ENCODE data around the gene FETUB. TPM values are rescaled to one million over a fixed set of nuclear protein-coding genes. Genes with fewer than 3 reads are reported as not detected.

FETUB gene
- total RNA-seq, 3 donors from 2014 or later: not detected

DNA sequence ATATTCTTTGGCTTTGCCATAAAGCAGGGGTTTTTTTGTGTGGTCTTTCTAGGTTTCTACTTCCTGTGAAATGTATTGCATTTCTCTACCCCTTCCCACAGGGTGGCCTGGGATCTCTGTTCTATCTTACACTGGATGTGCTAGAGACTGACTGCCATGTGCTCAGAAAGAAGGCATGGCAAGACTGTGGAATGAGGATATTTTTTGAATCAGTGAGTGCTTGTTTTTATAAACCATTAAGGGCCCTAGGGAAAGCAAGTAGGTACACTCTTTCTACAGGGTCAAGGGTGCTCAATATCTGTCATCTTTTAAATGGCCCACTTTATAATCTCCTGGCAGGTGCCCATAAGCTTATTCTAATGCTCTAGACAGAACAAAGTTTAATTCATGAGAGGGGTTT, 730 bp downstream of the FETUB start:
- TF ChIP-seq, protein P1, sequence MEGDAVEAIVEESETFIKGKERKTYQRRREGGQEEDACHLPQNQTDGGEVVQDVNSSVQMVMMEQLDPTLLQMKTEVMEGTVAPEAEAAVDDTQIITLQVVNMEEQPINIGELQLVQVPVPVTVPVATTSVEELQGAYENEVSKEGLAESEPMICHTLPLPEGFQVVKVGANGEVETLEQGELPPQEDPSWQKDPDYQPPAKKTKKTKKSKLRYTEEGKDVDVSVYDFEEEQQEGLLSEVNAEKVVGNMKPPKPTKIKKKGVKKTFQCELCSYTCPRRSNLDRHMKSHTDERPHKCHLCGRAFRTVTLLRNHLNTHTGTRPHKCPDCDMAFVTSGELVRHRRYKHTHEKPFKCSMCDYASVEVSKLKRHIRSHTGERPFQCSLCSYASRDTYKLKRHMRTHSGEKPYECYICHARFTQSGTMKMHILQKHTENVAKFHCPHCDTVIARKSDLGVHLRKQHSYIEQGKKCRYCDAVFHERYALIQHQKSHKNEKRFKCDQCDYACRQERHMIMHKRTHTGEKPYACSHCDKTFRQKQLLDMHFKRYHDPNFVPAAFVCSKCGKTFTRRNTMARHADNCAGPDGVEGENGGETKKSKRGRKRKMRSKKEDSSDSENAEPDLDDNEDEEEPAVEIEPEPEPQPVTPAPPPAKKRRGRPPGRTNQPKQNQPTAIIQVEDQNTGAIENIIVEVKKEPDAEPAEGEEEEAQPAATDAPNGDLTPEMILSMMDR (IDR thresholded peaks at IDR 0.05): no peak
- ATAC-seq: no peak
- no peak for DNase-seq
- Histone ChIP-seq H3K9me3 (no peaks in the 10 kb centered on the region), H3K36me3 (ENCODE audit: low read depth) (no peaks in the 10 kb centered on the region), H3K4me3 (no peak overlapping the region), H3K4me1 (ENCODE audit: low read depth) (peaks cover 9% of the 10 kb centered on the region)
- intact Hi-C loops (cut with DNase I, micrococcal nuclease): no loop called here

DNA sequence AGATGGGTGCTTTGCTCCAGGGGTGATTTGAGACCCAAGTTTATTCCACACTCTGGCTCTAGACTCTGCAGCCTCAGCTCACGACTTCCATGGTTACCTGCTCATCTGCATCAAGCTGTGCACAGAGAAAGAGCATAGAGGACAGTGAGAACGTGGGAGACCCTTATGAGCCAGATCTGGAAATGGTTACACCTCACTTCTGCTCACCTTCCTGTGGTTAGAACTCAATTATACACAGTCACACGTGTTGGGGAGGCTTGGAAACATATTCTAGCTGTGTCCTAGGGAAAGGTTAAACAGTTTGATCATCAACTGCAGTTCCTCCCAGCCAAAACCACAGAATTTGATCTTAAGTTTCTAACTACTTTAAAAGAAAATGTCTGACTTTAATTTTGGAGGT, 1.8 kb downstream of the FETUB start:
- H3K4me3 ChIP-seq: no peak overlapping the region
- TF ChIP-seq, protein P1 (IDR thresholded peaks at IDR 0.05): no peak
- no peaks in the 10 kb centered on the region for H3K9me3 ChIP-seq
- no peak for DNase-seq
- H3K4me1 ChIP-seq (ENCODE audit: low read depth): peaks cover 9% of the 10 kb centered on the region
- ATAC-seq: no peak
- H3K36me3 ChIP-seq (ENCODE audit: low read depth): no peaks in the 10 kb centered on the region
- intact Hi-C loops (cut with DNase I, micrococcal nuclease): no loop called here

DNA sequence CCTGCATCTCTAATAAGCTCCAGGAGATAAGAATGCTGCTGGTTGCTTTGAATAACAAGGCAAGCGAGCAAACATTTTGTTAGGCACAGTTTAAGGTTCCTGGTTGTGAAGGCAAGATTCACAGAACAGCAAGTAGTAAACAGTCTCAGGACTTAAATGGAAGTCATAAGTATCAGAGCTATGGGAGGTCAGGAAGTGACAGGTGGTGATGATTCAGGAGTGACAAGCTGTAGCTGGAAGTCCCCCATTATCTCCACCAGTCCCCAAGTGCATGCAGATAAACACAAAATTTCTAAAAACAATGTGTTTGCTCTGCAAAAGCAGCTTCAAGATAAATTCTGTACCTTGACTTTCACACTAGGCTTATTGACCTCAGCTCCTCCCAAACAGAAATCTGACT, 3.3 kb downstream of the FETUB start:
- no peak for DNase-seq
- ATAC-seq: no peak
- Histone ChIP-seq H3K4me1 (ENCODE audit: low read depth) (no peaks in the 10 kb centered on the region), H3K9me3 (no peaks in the 10 kb centered on the region), H3K4me3 (no peak overlapping the region), H3K36me3 (ENCODE audit: low read depth) (no peaks in the 10 kb centered on the region)
- intact Hi-C loops (cut with DNase I, micrococcal nuclease): no loop called here
- TF ChIP-seq, protein P1 (IDR thresholded peaks at IDR 0.05): no peak

DNA sequence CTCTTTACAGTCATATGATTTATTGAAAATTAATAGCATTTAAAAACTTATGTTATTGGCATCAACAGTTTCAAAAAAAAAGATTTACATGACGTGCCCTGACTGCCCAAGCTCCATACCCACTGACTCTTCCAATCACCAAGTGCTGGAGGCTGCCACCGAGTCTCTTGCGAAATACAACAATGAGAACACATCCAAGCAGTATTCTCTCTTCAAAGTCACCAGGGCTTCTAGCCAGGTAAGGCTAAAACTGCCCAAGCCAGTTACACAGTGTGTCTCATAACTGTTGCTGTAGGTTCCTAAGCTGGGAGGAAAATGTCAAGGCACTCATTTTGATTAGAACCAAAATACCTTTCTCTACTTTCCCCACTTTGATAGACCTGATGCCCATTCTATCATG, 4.5 kb downstream of the FETUB start:
- ATAC-seq: no peak
- H3K9me3 ChIP-seq: no peaks in the 10 kb centered on the region
- intact Hi-C loops (cut with DNase I, micrococcal nuclease): no loop called here

DNA sequence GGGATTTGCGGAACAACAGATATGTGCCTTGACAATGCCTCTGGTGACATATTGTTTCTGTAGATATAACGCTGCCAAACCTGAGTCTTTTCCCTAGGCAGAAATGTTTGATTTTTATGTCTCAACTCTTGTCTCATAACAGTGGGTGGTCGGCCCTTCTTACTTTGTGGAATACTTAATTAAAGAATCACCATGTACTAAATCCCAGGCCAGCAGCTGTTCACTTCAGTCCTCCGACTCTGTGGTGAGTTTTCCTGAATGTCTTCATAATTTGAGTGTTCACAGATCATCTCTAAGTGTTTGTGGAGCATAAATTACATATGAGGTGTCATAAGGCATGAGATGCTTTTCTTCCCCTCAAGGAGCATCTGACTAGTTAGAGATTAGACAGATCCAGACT, 5.9 kb downstream of the FETUB start:
- no peaks in the 10 kb centered on the region for H3K9me3 ChIP-seq
- no peak for ATAC-seq
- intact Hi-C loops (cut with DNase I, micrococcal nuclease): no loop called here

More for the DNA sequence above, 4.5 kb downstream of the FETUB start:
- TF ChIP-seq, protein P1 (IDR thresholded peaks at IDR 0.05): no peak
- Histone ChIP-seq H3K36me3 (ENCODE audit: low read depth) (no peaks in the 10 kb centered on the region), H3K4me3 (no peak overlapping the region), H3K4me1 (ENCODE audit: low read depth) (no peaks in the 10 kb centered on the region)
- DNase-seq: no peak

More for the DNA sequence above, 5.9 kb downstream of the FETUB start:
- TF ChIP-seq, protein P1 (IDR thresholded peaks at IDR 0.05): no peak
- H3K36me3 ChIP-seq (ENCODE audit: low read depth): no peaks in the 10 kb centered on the region
- DNase-seq: no peak
- H3K4me1 ChIP-seq (ENCODE audit: low read depth): no peaks in the 10 kb centered on the region
- H3K4me3 ChIP-seq: no peak overlapping the region

All from mucosa of descending colon (tissue), 3 donors.